GM12864 (cell line): ENCODE results near the gene CDK4.
"Not testable (repeated sequence)": the region's sequence is repeated elsewhere in the genome, so short reads cannot be mapped to it uniquely, and the experiment has no call there.

Experiments used
- DNase-seq: peaks from one replicate; pipeline ENCODE4 v3.0.0-alpha.2; 2011; ENCODE audit warnings: low read depth
- H3K4me3 ChIP-seq: 2 replicates; pipeline ENCODE4 v1.5.1; 2011; ENCODE audit warnings: mild to moderate bottlenecking, low read depth, low read length, control low read depth
- TF ChIP-seq, protein P1 (sequence below): IDR thresholded peaks from 2 replicates; pipeline ENCODE4 v1.5.1; 2011; ENCODE audit warnings: low read depth, mild to moderate bottlenecking, moderate library complexity, low read length, control low read depth, inconsistent platforms; ENCODE audit errors: missing control alignments

CDK4 gene

DNA sequence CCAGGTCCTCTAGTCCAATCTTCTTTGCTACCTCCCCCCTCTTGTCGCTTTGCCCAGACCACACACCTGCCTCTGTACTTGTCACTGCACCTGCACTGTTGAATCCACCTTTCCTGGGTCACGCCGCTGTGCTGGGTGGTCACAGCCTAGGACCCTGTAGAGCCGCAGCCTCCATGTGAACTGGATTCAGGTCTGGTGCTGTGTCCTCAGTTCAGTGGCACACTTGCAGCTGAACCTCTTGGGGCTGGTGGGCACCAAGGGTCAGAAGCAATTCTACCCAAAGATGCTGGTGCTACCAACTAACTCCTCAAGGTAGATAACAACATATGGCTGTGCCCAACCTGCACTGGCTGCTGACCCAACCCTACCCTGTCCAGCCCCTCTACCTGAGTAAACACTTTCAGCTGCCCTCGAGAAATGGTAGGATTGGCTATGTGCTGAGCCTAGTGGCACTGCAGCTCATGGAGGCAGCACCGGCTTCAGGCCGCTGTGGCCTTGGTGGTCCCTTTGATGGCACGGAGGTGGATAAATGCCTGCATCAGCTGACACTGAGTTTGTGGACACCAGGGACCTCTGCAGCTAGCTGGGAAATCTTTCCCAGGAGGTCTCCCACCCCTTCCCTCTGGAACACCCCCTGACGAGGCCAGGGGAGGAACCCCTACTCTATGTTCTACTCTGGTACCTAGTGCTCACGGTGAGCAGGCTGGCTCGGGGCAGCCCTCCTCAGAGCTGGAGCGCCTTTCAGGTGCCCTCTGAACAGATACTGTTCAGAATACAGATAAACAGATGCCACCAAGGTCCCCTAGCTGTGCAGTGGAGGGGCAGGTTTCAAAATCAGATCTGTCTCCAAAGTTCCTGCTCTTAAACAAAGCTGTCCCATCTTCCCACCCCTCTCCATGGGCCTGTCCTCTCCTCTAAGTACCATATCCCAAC lies 27.8 kb downstream of the CDK4 start:
- DNase-seq, result no peak
- H3K4me3 ChIP-seq, result no peak overlapping the region
- TF ChIP-seq, protein P1, sequence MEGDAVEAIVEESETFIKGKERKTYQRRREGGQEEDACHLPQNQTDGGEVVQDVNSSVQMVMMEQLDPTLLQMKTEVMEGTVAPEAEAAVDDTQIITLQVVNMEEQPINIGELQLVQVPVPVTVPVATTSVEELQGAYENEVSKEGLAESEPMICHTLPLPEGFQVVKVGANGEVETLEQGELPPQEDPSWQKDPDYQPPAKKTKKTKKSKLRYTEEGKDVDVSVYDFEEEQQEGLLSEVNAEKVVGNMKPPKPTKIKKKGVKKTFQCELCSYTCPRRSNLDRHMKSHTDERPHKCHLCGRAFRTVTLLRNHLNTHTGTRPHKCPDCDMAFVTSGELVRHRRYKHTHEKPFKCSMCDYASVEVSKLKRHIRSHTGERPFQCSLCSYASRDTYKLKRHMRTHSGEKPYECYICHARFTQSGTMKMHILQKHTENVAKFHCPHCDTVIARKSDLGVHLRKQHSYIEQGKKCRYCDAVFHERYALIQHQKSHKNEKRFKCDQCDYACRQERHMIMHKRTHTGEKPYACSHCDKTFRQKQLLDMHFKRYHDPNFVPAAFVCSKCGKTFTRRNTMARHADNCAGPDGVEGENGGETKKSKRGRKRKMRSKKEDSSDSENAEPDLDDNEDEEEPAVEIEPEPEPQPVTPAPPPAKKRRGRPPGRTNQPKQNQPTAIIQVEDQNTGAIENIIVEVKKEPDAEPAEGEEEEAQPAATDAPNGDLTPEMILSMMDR, result no peak

DNA sequence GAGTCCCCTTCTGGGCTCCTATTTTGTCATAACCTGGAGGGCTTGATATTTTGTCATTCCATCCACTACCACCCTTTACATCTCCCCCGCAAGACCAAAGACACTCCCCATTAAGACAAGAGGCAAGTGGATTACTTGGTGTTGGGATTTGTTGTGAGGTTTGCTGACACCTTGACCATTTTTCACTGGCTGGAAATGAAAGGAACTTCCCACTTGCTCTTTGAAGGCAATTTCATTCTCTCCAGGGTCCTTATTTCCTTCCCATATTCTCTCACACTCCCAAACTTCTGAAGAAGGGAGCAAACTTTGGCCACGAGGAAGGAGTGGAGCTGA lies 28.5 kb downstream of the CDK4 start:
- TF ChIP-seq, protein P1, result no peak
- no peak for DNase-seq
- no peak overlapping the region for H3K4me3 ChIP-seq

DNA sequence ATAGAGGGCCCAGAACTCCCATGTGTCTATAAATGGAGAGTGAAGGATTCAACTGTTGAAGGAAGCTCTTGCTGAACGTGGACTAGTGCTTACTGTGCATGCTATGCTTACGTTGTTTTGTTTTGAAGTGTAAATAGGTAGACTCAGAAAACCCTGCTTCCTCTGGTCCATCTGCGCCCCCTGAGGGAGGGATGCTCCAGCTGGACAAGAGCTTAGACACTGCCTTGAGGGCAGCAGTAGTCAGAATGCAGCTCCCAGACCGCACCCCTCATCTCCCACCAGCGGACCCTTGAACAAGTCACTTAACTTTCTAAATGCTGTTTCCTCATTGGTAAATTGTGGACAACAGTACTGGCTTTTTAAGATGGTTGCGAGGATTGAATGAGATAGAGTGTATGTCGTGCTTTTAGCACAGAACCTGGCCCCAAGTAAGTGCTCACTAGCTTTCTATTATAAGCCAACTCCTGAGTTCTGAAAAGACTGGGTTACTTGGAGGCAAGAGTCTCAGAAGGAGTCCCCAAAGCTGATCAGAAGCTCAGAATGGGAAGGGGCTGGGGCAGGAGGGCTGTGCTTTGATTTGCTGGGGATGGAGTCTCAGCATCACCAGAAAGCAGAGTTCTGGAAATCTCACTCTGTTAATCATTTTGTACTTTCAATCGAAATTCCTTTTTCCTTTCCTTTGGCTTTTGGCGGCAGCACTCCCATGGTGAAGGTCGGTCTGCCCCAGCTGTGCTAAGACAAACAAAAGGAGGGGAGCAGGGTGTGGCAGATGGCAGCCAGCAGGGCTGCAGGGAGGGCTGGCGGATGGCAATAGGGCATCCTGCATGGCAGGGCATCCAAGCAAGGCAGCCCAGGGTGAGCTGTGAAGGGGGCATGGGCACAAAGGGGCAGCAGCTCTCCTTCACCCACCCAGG lies 29.1 kb downstream of the CDK4 start:
- DNase-seq, result no peak
- TF ChIP-seq, protein P1, result no peak

DNA sequence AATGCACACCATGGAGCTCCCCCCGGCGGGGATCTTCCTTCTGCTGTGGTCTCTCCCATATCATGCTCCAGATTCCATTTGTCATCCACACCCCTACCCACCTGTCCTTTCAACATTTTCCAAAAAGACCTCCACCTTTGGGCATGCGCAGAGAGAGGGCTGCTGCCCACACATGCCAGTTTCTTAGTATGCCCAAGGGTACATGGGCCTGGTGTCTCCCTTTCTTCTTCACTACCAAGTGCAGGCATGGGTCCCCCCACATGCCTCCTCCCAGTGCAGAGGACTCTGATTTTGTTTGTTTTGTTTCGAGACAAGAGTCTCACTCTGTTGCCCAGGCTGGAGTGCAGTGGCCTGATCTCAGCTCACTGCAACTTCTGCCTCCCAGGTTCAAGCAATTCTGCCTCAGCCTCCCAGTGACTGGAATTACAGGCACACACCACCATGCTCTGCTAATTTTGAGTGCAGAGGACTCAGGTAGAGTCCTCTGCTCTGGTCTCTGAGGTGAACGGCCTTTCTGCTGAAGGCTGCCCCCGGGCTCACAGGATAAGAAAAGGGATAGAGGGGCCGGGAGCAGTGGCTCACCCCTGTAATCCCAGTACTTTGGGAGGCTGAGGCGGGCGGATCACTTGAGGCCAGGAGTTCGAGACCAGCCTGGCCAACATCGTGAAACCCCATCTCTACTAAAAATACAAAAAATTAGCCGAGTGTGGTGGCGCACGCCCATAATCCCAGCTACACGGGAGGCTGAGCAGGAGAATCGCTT lies 30.1 kb downstream of the CDK4 start:
- DNase-seq, H3K4me3 ChIP-seq: not testable (repeated sequence)

More for the DNA sequence above, 29.1 kb downstream of the CDK4 start:
- no peak overlapping the region for H3K4me3 ChIP-seq

DNA sequence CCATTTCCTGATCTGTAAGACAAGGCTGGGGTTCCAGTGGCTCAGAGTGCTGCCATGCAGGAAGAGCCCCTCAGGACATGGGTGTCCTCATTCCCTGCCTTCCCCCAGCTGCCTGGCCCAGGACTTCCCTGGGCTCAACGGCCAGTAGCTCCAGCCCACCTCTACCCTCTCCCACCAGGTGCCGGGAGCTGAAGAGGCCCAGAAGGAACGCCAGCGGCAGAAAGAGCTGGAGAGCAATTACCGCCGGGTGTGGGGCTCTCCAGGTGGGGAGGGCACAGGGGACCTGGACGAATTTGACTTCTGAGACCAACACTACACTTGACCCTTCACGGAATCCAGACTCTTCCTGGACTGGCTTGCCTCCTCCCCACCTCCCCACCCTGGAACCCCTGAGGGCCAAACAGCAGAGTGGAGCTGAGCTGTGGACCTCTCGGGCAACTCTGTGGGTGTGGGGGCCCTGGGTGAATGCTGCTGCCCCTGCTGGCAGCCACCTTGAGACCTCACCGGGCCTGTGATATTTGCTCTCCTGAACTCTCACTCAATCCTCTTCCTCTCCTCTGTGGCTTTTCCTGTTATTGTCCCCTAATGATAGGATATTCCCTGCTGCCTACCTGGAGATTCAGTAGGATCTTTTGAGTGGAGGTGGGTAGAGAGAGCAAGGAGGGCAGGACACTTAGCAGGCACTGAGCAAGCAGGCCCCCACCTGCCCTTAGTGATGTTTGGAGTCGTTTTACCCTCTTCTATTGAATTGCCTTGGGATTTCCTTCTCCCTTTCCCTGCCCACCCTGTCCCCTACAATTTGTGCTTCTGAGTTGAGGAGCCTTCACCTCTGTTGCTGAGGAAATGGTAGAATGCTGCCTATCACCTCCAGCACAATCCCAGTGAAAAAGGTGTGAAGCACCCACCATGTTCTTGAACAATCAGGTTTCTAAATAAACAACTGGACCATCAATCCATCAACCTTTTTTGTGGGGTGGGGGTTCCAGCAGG lies 31.2 kb downstream of the CDK4 start:
- H3K4me3 ChIP-seq, result no peak overlapping the region
- TF ChIP-seq, protein P1, result peak; percentile 3
- no peak for DNase-seq

DNA sequence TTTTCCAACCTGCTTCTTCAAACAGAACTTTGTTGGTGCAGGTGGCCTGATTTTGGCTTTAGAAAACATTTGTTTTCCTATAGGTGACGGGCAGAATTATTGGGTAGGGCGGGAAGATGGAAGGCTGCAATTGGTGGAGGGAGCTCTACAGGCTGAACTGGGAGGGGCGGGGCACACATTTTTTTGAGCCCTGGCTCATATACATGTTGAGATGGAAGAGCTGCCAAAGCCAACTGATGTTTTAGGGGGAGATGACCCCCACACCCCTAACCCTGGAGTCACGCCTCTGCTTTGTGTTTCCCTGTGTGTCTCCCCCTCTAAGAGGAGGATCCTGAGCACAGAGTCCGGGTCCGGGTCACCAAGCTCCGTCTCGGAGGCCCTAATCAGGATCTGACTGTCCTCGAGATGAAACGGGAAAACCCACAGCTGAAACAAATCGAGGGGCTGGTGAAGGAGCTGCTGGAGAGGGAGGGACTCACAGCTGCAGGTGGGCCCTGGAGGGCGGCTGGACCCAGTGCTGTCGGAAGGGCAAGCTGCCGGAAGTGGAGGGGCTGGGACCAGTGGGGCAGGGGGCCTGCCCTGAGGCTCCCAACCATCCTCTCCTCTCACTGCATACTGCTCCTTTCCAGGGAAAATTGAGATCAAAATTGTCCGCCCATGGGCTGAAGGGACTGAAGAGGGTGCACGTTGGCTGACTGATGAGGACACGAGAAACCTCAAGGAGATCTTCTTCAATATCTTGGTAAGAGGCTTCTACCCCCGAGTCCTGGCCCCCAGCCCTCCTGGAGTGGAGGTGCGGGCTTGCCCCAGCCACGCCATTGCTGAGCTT lies 32.1 kb downstream of the CDK4 start:
- no peak overlapping the region for H3K4me3 ChIP-seq
- DNase-seq, result no peak
- TF ChIP-seq, protein P1, result no peak
